PC-9 (cell line): ENCODE data around the gene CARMIL3.

Experiments used
- EZH2 ChIP-seq: fragments of 200-600 bp; sonication (generic); IDR thresholded peaks from 2 replicates; pipeline ENCODE4 v1.8.0; 2017; ENCODE audit warnings: antibody characterized with exemption, low read depth
- TF ChIP-seq, protein P1 (sequence below): fragments of 200-600 bp; sonication (generic); conservative IDR thresholded peaks from 2 replicates; pipeline ENCODE4 v1.6.1; 2017; ENCODE audit warnings: mixed run types, antibody characterized with exemption, mild to moderate bottlenecking, moderate library complexity

DNA sequence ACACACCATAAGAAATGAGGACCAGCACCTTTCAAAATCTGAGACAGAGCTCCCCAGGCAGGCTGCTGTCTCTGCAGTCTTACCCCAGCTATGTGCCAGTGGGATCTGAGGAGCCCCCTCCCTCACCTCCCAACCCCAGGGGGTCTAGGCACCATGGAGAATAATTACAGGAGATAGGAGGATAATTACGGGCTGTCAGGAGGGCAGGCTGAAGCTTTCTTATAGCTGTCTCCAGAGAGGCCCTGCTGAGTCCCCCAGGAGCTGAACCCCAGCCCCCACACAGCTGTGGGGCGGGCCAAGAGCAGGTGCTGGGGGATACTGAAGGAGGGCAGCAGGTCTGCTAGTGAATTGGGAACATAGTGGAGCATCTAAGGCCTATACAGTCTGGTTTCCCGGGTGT is 26.3 kb downstream of the CARMIL3 start:
- TF ChIP-seq, protein P1, sequence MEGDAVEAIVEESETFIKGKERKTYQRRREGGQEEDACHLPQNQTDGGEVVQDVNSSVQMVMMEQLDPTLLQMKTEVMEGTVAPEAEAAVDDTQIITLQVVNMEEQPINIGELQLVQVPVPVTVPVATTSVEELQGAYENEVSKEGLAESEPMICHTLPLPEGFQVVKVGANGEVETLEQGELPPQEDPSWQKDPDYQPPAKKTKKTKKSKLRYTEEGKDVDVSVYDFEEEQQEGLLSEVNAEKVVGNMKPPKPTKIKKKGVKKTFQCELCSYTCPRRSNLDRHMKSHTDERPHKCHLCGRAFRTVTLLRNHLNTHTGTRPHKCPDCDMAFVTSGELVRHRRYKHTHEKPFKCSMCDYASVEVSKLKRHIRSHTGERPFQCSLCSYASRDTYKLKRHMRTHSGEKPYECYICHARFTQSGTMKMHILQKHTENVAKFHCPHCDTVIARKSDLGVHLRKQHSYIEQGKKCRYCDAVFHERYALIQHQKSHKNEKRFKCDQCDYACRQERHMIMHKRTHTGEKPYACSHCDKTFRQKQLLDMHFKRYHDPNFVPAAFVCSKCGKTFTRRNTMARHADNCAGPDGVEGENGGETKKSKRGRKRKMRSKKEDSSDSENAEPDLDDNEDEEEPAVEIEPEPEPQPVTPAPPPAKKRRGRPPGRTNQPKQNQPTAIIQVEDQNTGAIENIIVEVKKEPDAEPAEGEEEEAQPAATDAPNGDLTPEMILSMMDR: no peak
- no peak for TF ChIP-seq EZH2
